HG02970 (cell line): Measurements from ENCODE around the gene SASH3.
A peak's percentile ranks its signal among the peaks of the same experiment; 100 is the strongest.

ENCODE experiments used
- ATAC-seq: cut with Tn5 transposase; IDR thresholded peaks from one replicate; pipeline ENCODE4 v1.9.1; 2021; ENCODE audit warnings: mild to moderate bottlenecking, moderate library complexity, moderate number of reproducible peaks; ENCODE audit not compliant: unreplicated experiment, low FRiP score

Gene SASH3

DNA sequence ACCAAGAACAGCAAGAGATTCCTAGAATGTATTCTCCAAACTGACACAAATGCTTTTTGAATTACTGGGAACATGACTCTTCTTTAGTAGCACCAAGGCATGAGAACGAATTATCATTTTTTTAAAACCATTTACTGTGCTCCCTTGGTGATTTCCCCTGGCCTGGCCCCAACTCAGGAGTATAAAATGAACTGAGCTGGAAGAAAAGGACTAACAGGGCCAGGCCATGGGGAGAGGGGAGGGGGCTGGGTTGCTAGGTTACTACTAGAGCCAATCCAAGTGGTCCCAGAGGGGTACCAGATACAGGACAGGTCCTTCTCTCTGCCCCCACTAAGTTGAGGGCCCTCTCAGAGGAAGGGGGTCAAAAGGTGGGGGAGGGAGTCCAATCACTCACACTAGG lies 23.1 kb downstream of the SASH3 start:
- no peak for ATAC-seq

GRCh38 chrX:129804806-129805205 lies 25.1 kb downstream of the SASH3 start:
- no peak for ATAC-seq

- no peak for ATAC-seq
These were observed 28.5 kb downstream of the SASH3 start for GRCh38 chrX:129808158-129808828.

- no peak for ATAC-seq
These were observed 29.4 kb downstream of the SASH3 start for GRCh38 chrX:129808829-129809796.

DNA sequence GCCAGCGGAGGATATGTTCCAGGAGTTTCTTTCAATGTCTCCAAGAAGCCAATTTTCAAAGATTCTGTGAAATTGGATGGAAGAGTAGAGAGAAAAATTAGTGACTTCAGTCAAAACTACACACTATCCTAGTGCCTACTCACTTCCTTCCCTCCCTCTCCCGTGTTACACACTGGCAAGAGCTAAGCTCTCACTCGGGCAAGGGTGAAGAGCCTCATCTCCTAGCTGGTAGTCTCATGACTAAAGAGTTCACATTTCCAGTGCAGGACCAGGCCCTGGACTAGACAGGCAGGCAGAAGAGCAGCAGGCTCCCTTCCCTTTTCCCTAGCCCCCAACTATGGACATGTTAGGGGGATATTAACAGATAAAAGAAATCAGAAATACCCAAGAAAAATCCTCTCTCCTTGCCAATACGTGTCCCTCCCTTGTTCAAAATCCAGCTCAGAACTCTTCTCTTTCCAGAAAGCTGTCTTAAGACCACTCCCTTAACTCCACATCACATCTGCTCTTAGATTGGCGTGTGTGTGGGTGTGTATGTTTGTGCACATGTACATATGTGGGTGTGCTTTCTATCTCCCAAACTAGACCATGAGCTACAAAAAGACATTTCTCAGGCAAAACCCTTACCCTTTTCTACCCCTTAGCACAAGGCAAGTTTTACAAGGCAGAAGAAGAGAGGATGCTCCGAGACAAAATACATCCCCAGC lies 34.1 kb downstream of the SASH3 start:
- no peak for ATAC-seq

DNA sequence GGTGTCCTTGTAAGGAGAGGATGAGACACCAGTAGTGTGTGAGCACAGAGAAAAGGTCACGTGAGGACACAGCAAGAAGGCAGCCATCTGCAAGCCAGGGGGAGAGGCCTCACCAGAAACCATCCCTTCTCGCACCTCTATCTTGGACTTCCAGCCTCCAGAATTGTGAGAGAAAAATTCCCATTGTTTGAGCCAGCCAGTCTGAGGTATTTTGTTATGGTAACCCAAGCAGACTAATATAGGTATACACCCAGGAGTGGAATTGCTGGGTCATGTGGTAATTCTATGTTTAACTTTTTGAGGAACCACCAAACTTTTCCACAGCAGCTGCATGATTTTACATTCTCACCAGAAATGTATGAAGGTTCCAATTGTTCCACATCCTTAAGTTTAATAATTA lies 38.4 kb downstream of the SASH3 start:
- ATAC-seq, result no peak

DNA sequence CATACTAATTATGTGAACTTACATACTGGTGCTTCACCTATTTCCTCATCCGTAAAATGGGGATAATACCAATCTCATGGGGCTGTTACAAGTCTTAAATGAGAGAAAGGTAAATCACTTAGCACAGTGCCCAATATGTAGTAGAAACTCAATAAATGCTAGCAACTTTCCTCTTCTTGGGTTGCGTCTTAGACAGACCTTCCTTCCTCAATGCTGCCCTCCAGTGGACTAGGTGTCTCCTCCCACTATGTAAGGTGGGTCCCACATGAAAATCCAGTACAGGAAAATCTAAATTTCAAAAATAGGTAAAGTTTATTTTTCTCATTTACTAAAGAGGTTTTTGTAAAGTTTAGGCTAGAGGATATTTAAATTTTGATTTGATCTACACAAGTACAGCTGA lies 43.4 kb downstream of the SASH3 start:
- no peak for ATAC-seq

DNA sequence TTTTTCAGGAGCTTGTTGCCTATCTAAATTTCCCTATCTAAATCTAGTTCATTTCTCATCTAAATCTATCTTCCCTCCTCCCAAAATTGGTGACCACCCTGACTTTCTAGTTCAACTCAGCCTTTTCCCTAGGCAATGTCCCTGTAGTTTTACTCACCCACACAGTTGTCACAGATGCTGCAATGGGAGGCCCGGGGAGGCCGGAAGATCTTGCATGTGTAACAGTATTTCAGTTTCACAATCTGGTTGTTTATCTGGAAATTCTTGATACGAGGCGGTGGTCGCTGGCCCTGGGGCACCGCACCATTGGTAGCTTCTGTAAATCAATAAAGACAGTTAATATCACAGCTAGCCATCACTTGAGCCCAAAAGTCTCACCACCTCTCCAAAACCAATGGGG lies 43.8 kb downstream of the SASH3 start:
- no peak for ATAC-seq

DNA sequence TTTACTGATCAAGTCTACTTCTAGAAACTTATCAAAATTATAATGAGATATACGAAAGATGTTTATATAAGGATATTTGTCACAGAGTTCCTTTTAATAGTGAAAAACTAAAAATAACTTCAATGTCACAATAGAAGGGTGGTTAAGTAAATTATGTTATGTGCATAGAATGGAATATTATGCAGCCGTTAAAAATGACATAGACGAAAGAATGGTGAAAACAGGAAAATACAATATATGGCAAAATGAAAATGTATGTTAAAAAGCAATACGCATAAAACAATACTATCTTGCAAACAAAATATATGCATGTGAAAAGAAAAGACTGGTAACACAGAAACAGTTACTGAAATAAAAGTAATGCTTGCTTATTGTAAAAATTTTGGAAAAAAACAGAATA lies 44.9 kb downstream of the SASH3 start:
- no peak for ATAC-seq

DNA sequence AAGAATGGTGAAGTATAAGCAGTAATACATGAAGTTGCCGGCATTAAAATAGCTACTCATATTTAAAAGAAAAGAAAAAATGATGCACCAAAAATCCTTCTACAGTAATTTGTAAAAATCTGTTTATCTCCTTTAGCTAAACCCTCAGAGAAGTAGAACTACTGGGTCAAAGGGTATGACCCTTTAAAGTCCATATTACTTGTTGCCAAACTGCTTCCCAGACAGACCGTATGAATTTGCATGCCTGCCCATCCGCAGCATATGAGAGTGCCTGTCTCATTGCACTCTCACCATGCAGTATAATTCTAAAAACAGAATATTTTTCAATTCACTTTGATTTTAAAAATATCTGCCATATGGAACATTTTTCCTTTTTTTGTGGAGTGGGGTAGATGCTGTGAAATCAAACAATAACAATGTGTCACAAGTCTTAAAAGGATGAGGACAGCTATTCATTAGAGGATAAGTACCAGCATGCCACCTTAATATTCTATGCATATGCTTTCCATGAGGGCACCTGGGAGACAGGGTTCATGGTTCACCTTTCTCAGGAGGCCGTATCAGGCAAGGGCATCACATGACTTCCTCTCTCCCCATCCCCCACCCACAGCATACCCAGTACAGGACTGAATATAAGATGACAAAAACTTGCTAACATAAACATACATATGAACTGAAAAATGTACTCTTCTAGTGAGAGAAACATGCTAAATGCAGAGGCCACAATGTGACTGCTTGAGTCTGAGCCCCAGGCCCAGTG lies 46.2 kb downstream of the SASH3 start:
- ATAC-seq, result no peak

GRCh38 chrX:129830494-129830893 lies 50.7 kb downstream of the SASH3 start:
- no peak for ATAC-seq

GRCh38 chrX:129831091-129831885 lies 51.5 kb downstream of the SASH3 start:
- ATAC-seq, result no peak

GRCh38 chrX:129833153-129833990 lies 53.6 kb downstream of the SASH3 start:
- no peak for ATAC-seq

GRCh38 chrX:129836827-129837226 lies 57.1 kb downstream of the SASH3 start:
- ATAC-seq, result no peak

DNA sequence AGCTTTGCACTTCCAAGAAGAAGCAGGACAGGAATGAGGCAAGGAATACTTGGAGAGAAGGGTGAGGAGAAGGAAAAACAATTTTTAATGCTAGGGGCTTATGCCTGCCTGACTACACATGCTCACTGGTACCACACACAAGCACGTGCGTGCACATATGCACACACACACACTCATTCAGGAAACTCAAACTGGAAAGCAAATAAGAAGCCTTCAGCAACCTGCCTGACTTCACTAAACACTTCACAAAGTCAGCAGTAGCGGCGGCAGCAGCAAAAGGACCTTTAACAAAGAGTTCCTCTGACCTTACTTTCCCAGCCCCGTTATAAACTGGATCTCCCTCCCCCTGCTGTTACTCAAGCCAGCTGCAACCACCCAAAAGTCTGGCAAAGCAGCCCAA lies 60.6 kb downstream of the SASH3 start:
- no peak for ATAC-seq

GRCh38 chrX:129842510-129843208 lies 62.9 kb downstream of the SASH3 start:
- no peak for ATAC-seq

DNA sequence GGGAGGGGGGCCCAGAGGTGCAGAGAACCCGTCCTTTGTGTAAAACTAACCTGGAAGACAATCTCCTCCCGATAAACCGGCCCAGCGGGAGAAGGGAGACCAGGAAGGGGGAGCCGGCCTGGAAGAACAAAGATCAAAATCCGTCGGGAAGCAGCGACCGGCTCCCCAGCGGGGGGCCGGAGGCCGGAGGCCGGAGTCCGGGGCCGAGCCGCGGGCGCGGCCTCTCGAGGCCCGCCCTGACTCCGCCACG lies 63.4 kb downstream of the SASH3 start:
- ATAC-seq, result no peak

DNA sequence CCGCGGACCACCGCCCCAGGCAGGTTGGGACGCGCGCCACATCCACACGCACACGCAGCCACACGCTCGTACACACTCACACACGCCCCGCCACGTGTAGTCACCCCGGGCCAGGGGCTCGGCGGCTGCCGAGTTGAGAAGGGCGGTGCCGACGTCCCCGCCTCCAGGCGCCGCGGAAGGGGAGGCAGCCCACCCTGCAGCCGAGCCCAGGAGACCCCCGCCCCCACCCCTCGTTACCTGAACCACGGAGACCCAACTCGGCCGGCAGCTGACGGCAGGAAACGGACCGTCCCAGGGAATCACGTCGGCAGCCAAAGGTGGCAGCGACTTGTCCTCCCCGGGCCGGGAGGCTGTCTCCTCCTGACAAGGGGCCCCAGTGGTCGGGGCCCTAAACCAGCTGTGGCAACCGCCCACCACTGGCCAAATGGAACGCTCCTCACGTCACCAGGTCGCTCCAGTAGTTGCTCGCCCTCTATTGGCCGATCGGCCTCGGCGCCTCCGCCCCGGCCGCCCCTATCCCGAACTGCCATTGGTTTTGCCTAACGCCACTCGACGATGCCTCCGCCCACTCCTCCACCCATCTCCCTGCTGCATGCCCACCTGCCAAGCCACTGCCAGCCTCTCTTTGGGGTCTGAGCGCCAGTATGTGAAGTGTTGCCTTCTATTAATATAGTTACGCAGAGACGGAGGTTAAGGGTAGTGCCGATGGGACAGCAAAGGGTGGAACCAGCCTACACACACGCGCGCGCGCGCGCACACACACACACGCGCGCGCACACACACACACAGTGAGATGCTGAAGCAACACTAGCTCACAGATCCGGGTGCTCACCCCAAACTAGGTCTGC lies 63.9 kb downstream of the SASH3 start, which contains the start of gene ZDHHC9:
TSS of gene ZDHHC9 (minus strand) at position 428 of the 848 bp plus-strand sequence. CDS start 1,941 bp downstream, outside the sequence.
- peak; percentile 92 for ATAC-seq
